GM12891 (cell line): Measurements from ENCODE around the gene ST6GAL1.

Experiments
- DNase-seq: peaks from one replicate; pipeline ENCODE4 v3.0.0; 2011; ENCODE audit warnings: low spot score; ENCODE audit not compliant: insufficient read length
- FAIRE-seq: peaks from 2 replicates; lab custom pipeline; 2011; peaks lifted over from hg19 to GRCh38; lab: Jason Lieb, UNC
- PAX5 ChIP-seq: IDR thresholded peaks from 2 replicates; pipeline ENCODE4 v1.6.1; 2011; ENCODE audit warnings: low read length, moderate library complexity, mild to moderate bottlenecking; ENCODE audit not compliant: insufficient read depth, severe bottlenecking
- POLR2A ChIP-seq: IDR thresholded peaks from 2 replicates; pipeline ENCODE4 v1.6.1; 2011; ENCODE audit warnings: low read depth, low read length, control low read depth
- POLR2AphosphoS5 ChIP-seq: IDR thresholded peaks from 2 replicates; pipeline ENCODE4 v1.6.1; 2011; ENCODE audit warnings: low read depth, low read length, control low read depth
- POU2F2 ChIP-seq: IDR thresholded peaks from 2 replicates; pipeline ENCODE4 v1.6.1; 2011; ENCODE audit warnings: low read depth, mild to moderate bottlenecking, control low read depth, low read length, moderate library complexity
- SPI1 ChIP-seq: IDR thresholded peaks from 2 replicates; pipeline ENCODE4 v1.6.1; 2011; ENCODE audit warnings: low read depth, low read length, control low read depth
- TAF1 ChIP-seq: IDR thresholded peaks from 2 replicates; pipeline ENCODE4 v1.6.1; 2011; ENCODE audit warnings: low read depth, low read length, control low read depth

ST6GAL1 gene

GRCh38 chr3:187077085-187077484, 146.8 kb downstream of the ST6GAL1 start:
- no peak for FAIRE-seq
- TF ChIP-seq POLR2AphosphoS5 (no peak), POU2F2 (no peak), PAX5 (no peak), TAF1 (no peak), SPI1 (no peak), POLR2A (no peak; the same call in 1 of the 2 replicates)
- no peak for DNase-seq

- DNase-seq (no peak), FAIRE-seq (peak; percentile 9)
- TF ChIP-seq PAX5 (no peak), POLR2A (no peak; the same call in 1 of the 2 replicates)
Measured at GRCh38 chr3:187077537-187077936, 147.2 kb downstream of the ST6GAL1 start.

- TF ChIP-seq POU2F2, result no peak
- TF ChIP-seq POLR2AphosphoS5, result peak; percentile 78
- TF ChIP-seq TAF1, result no peak
- TF ChIP-seq POLR2A, result peak; percentile 52
- no peak for DNase-seq
- FAIRE-seq, result no peak
Measured at GRCh38 chr3:187079090-187080022, 149.0 kb downstream of the ST6GAL1 start.

DNA sequence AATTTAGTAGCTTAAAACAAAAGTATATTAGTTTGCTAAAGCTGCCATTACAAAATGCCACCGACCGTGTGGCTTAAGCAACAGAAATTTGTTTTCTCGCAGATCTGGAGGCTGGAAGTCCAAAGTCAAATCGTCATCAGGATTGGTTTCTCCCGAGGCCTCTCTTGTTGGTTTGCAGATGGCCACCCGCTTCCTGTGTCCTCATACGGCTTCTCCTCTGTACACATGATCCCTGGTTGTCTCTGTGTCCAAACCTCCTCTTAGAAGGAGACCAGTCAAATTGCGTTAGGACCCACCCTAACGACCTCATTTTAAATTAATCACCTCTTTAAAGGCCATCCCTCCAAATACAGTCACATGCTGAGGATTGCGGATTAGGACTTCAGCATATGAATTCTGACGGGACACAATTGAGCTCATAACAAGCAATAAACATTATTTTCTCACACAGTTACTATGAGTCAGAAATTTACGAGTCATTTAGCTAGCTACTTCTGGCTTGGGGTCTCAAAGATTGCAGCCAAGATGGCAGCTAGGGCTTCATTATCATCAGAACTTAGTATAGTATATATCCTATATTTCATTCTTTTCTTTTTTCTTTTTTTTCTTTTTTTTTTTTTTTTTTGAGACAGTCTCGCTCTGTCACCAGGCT, 150.6 kb downstream of the ST6GAL1 start:
- TF ChIP-seq TAF1, result no peak
- no peak for TF ChIP-seq PAX5
- TF ChIP-seq POU2F2, result no peak
- no peak for TF ChIP-seq POLR2AphosphoS5
- no peak for TF ChIP-seq POLR2A
- no peak for TF ChIP-seq SPI1
- no peak for FAIRE-seq

DNA sequence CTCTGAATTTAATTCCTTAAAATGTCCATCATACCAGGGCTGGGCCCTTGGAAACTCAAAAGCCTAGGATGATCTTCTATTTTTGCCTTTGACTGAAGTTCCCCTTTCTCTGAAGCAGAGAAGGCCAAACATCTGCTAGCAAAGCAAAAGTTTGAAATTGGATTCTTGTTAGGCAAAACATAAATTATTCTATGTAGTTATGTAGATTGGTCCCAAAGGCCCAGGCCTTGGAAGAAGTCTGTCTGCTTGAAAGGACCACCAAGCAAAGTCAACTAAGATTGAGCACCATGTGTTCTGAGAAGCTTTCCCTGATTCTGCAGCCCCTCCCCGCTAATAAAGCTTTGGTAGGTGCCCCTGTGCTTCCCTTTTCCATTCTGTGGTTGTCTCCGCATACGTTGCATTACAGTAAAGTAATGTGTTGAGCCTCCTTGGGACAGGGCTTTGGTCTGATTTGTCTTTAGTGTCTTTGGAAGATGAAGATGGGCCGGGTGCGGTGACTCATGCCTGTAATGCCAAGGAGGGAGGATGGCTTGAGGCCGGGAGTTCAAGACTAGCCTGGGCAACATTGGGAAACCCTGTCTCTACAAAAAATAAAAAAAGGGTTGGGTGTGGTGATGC, 152.5 kb downstream of the ST6GAL1 start:
- FAIRE-seq, result no peak
- DNase-seq, result no peak
- no peak for TF ChIP-seq TAF1
- no peak for TF ChIP-seq POLR2AphosphoS5
- no peak for TF ChIP-seq PAX5

More for the DNA sequence above, 150.6 kb downstream of the ST6GAL1 start:
- no peak for DNase-seq

DNA sequence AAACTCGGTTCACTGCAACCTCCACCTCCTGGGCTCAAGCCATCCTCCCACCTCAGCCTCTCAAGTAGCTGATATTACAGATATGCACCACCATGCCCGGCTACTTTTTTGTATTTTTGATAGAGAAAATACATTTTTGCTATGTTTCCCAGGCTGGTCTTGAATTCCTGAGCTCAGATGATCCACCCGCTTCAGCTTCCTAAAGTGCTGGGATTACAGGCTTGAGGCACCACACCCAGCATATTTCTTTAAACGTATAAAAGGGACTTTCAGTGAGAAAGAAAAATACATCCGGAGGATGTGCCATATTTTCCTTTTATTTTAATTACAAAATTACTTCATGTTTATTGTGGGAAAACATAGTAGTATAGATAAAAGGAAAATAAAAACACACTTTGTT, 153.8 kb downstream of the ST6GAL1 start:
- no peak for FAIRE-seq
- no peak for DNase-seq
- TF ChIP-seq POLR2A (no peak), TAF1 (no peak), PAX5 (no peak), SPI1 (no peak), POU2F2 (no peak), POLR2AphosphoS5 (no peak)

DNA sequence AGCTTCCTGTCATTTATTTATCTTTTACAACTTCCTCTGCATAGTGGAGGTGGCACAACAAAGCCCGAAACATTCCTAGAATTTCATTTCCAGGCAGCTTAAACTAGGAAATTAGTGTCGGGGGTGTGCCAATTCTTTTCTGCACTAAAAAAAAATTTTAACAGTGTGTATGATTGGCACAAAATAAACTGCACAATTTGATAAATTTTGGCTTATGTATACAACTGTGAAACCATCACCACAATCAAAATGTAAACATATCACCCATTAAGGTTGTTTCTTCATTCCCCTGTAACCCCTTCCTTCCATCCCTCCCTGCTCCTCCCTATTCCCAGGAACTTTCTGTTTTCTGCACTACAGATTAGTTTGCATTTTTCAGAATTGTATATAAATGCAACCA, 154.3 kb downstream of the ST6GAL1 start:
- no peak for TF ChIP-seq SPI1
- TF ChIP-seq POLR2A, result no peak
- TF ChIP-seq POU2F2, result no peak
- TF ChIP-seq PAX5, result no peak
- no peak for FAIRE-seq
- DNase-seq, result no peak

- no peak for FAIRE-seq
- TF ChIP-seq SPI1 (no peak), POU2F2 (no peak), POLR2AphosphoS5 (no peak), POLR2A (no peak), PAX5 (no peak), TAF1 (no peak)
- DNase-seq, result no peak
Measured at GRCh38 chr3:187085021-187085666, 154.8 kb downstream of the ST6GAL1 start.

GRCh38 chr3:187085933-187086332, 155.6 kb downstream of the ST6GAL1 start:
- FAIRE-seq, result no peak
- no peak for DNase-seq
- TF ChIP-seq POLR2A (no peak), POU2F2 (no peak), TAF1 (no peak), PAX5 (no peak), SPI1 (no peak), POLR2AphosphoS5 (no peak)
